ENCODE data around the gene GRK1.

GRK1 gene

GRCh38 chr13:113660066-113660465, 7.0 kb upstream of the GRK1 start:
- no peak overlapping the region for H3K4me3 ChIP-seq (ENCODE audit: low read length)
- no peak for DNase-seq (ENCODE audit: low read depth)
- no peak for TF ChIP-seq CTCF (IDR thresholded peaks at IDR 0.05; ENCODE audit: insufficient read depth, low read depth, low read length, missing control alignments)

- no peak overlapping the region for H3K4me3 ChIP-seq (ENCODE audit: low read length)
- no peak for DNase-seq (ENCODE audit: low read depth)
- no peak for TF ChIP-seq CTCF (IDR thresholded peaks at IDR 0.05; ENCODE audit: insufficient read depth, low read depth, low read length, missing control alignments)
Observed at GRCh38 chr13:113661509-113661908, 5.5 kb upstream of the GRK1 start.

GRCh38 chr13:113663934-113664333, 3.1 kb upstream of the GRK1 start:
- TF ChIP-seq CTCF (IDR thresholded peaks at IDR 0.05; ENCODE audit: insufficient read depth, low read depth, low read length, missing control alignments) = no peak
- H3K4me3 ChIP-seq (ENCODE audit: low read length) = no peak overlapping the region
- no peak for DNase-seq (ENCODE audit: low read depth)

GRCh38 chr13:113664751-113665596, 2.0 kb upstream of the GRK1 start:
- H3K4me3 ChIP-seq (ENCODE audit: low read length) = no peak overlapping the region
- TF ChIP-seq CTCF (IDR thresholded peaks at IDR 0.05; ENCODE audit: insufficient read depth, low read depth, low read length, missing control alignments) = no peak
- DNase-seq (ENCODE audit: low read depth) = no peak

GRCh38 chr13:113665597-113666328, 1.3 kb upstream of the GRK1 start:
- no peak overlapping the region for H3K4me3 ChIP-seq (ENCODE audit: low read length)
- no peak for TF ChIP-seq CTCF (IDR thresholded peaks at IDR 0.05; ENCODE audit: insufficient read depth, low read depth, low read length, missing control alignments)
- DNase-seq (ENCODE audit: low read depth) = no peak

- no peak for TF ChIP-seq CTCF (IDR thresholded peaks at IDR 0.05; ENCODE audit: insufficient read depth, low read depth, low read length, missing control alignments)
- H3K4me3 ChIP-seq (ENCODE audit: low read length) = no peak overlapping the region
- DNase-seq (ENCODE audit: low read depth) = no peak
Observed at GRCh38 chr13:113666329-113666670, 719 bp upstream of the GRK1 start.
